NCI-H2227 (cell line): Measurements from ENCODE around the gene TNRC6A.
"Not testable (repeated sequence)": the region's sequence is repeated elsewhere in the genome, so short reads cannot be mapped to it uniquely, and the experiment has no call there.

ENCODE experiments used
- DNase-seq: peaks from one replicate; lab custom pipeline; 2025; ENCODE audit not compliant: unreplicated experiment; lab: John Stamatoyannopoulos, UW

The TNRC6A gene

DNA sequence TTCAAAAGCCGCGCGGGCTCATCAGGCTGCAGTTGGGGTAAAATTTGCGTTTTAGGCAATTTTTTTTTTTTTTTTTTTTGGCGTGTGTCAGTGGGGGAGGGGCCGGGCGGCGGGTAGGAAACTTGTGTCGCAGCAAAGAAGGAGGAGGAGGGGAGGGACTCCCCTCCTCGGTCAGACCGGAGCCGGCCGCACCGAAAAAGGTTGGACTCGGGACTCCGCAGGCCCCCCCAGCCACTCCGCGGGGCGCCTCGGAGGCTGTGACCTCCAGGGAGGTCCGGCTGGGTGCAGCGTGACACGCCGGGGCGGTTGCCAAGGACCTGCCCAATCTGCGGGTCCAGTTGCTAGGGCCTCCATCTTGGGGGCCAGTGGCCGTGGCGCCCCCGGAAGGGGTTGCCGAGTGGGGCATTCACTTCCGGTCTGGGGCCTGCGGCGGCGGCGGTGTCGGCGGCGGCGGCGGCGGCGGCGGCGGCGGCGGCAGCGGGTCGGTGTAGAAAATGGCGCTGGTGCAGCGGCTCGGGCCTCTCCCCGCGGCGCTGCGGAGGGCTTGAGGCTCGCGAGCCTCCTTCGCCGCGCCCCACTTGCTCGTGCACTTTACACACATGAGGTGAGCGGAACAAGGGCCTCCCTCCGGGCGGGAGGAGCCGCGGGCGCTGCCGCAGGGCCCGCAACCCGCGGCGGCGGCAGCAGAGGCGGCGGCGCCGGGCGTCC lies at the start of gene TNRC6A:
TSS of gene TNRC6A (plus strand) at position 409 of the 708 bp plus-strand sequence. CDS start at position 600, 191 bp downstream.
- peak; percentile 93 for DNase-seq

DNA sequence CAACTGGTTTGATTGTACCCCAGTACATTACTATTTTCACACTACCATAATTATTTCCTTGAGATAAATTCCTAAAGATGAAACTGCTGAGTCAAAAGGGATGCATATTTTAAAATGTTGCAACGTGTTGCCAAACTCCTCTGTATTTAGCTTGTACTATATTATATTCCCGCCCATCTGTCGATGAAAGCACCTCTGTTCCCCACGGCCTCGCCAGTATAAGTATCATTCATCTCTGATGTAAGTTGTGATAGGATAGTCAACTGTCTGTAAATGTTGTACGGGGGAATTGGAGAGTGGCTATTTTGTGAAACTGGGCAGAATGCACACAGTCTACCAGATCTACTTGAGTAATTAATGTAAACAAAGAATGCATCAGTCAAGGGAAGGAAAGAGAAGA lies 47.7 kb upstream of the TNRC6A start:
- DNase-seq: no peak

DNA sequence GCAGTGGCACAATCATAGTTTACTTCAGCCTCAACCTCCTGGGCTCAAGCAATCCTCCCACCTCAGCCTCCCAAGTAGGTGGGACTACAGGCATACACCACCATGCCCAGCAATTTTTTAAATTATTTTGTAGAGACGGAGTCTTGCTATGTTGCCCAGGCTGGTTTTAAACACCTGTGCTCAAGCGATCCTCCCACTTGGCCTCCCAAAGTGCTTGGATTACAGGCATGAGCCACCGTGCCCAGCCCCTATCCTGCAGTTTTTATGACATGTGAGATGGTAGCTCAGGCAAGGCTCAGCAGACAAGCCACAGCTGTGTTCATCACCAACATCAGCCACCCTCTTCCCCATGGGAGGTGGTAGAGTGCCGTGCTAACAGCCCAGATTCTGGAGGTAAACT lies 46.2 kb upstream of the TNRC6A start:
- DNase-seq: no peak

- DNase-seq: no peak
These were observed 45.5 kb upstream of the TNRC6A start for GRCh38 chr16:24683847-24684493.

DNA sequence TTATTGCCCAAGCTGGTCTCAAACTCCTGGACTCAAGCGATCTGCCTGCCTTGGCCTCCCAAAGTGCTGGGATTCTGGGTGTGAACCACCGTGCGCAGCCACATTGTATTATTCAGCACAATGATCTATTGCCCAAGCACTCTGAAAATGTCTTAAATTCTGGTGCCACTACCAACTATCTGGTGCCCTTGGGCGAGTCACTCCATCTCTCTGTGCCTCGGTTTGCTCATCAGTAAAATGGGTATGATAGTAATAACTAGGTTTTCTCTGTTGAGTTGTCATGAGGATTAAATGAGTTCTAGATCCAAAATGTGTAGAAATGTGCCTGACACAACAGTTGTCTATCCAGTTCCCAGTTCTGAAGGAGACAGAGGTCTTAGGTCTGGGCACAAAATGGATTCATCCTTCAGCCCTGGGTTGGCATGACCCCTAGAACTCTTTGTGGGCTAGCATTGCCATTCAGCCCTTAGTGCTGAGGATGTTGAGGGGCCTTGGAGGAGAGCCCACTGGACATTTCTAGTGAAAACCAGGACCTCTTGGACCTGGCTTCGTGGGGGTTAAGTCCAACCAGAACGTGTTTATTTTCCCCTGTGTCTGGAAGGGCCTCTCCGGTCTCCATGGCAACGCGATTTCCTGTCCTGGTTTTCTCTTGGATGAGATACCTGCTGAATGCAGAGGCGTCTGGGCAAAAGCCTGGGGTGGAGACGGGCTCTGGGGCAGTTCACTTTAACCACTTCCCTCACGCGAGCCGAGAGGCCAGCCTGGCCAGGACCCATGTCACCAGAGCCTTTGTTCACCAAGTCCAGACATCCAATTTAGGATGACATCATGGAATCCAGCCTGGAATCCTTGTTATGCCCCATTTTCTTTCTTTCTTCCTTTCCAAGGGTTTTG lies 43.7 kb upstream of the TNRC6A start:
- peak; percentile 90 for DNase-seq

DNA sequence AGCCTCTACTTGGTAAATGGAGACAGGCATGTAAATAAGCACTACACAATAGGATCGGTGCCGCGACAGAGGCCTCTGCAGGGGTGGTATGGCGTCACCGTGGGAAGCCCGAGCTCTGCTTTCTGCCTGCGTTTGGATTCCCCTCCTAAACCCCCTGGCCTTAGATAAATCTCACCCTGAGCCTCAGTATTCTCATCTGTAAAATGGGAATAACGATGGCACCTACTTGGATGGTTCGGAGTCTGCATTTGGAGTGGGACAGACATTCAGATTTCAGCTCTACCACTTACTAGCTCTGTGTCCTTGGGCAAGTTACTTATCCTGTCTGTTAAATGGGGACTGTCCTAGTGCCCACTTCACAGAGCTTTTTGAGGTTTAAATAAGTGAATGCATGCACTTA lies 42.8 kb upstream of the TNRC6A start:
- no peak for DNase-seq

DNA sequence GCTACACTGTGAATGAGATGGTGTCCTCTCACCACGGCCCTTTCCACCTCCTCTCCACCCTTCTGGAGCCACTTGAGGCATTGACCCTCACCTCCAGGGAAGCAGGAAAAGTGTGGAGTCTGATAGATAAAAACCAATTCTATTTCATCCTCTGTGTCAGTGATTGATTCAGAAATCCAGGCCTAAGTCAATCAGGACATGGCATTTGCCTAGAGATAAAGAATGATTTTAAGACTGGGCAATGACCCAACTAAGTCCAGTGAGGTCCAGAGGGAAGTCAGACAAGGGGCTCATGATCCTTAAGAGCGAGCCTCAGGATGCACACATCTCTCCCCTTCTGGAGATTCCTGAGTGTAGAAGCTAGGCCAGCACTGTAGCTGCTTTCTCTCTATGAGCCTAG lies 41.1 kb upstream of the TNRC6A start:
- DNase-seq: no peak

- peak; percentile 72 for DNase-seq
These were observed 40.3 kb upstream of the TNRC6A start for GRCh38 chr16:24689128-24689527.

DNA sequence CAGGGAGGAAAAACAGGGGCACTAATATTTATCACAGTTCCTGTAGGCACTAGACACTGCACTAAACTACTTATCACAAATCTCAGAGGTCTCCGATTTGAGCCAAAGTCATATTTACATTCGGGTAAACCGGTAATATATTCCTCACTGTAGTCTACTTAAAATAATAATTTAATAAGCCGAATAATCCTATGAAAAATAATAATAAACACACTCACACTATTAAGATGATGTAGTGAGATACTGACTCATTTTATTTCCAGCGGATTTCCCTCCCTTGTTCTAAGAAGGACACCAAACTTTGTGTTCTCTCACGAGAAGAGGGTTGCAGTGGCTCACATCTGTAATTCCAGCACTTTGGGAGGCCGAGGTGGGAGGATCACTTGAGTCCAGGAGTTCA lies 36.6 kb upstream of the TNRC6A start:
- no peak for DNase-seq

- DNase-seq: no peak
These were observed 34.5 kb upstream of the TNRC6A start for GRCh38 chr16:24694931-24695330.

DNA sequence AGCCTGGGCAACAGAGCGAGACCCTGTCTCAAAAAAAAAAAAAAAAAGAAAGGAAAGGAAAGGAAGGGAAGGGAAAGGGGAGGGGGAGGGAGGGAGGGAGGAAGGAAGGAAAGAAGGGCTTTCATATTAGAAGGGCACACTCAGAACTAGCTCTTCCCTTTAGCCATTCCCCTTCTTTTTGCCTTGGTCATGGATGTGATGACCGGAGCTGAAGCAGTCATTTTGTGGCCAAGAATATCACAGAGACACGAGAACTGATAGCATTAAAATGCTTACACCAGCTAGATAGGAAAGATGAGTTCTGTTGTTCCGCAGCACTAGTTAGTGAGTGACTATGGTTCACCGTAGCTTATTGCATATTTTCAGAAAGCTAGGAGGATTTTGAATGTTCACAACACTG lies 32.8 kb upstream of the TNRC6A start:
- DNase-seq: no peak

DNA sequence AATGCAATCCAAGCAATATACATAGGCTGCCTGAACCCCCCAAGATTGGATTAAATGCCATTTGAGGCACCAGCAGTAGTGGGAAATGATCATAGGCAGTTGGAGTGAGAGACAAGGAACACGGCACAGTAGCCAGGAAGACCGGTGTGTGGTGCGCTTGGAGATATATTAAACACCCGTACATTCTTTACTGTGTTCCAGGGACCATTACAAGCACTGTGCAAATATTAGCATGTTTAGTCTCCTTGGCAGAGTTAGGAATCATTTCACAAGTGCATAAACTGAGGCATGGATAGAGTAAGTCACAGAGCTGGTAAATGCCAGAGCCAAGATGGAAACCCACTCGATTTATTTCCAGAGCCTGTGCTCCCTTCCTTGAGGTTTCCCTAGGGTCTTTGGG lies 31.1 kb upstream of the TNRC6A start:
- DNase-seq: no peak

DNA sequence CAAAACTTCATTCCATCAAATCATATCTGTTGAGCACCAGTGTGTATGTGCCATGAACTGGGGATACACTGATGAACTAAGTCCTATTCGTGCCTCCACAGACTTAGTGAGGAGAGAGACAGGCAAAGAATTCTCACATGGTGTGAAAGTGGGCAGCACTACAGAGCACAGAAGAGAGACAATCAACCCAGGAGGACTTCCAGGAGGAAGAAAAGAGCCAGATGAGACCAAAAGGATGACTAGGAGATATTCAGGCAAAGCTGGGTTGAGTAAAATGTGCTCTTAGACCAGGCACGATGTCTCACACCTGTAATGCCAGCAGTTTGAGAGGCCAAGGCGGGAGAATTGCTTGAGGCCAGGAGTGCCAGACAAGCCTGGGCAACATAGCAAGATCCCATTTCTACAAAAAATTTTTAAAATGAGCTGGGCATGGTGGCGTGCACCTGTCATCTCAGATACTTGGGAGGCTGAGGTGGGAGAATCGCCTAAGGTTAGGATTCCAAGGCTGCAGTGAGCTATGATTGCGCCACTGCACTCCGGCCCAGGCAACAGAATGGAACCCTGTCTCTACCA lies 30.2 kb upstream of the TNRC6A start:
- DNase-seq: no peak

- DNase-seq: no peak
These were observed 28.7 kb upstream of the TNRC6A start for GRCh38 chr16:24700549-24701392.

GRCh38 chr16:24701521-24701951 lies 27.9 kb upstream of the TNRC6A start:
- no peak for DNase-seq

DNA sequence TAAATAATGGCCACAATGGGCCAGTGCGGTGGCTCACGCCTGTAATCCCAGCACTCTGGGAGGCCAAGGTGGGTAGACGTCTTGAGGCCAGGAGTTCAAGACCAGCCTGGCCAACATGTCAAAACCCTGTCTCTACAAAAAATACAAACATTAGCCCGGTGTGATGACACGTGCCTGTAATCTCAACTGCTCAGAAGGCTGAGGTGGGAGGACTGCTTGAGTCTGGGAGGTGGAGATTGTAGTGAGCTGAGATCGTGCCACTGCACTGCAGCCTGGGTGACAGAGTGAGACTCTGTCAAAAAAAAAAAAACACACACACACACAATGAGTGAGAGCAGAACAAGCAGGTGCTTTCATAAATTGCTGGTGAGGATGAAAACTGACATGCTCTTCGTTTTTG lies 21.7 kb upstream of the TNRC6A start:
- DNase-seq: not testable (repeated sequence)

- no peak for DNase-seq
These were observed 16.1 kb upstream of the TNRC6A start for GRCh38 chr16:24713379-24713778.

DNA sequence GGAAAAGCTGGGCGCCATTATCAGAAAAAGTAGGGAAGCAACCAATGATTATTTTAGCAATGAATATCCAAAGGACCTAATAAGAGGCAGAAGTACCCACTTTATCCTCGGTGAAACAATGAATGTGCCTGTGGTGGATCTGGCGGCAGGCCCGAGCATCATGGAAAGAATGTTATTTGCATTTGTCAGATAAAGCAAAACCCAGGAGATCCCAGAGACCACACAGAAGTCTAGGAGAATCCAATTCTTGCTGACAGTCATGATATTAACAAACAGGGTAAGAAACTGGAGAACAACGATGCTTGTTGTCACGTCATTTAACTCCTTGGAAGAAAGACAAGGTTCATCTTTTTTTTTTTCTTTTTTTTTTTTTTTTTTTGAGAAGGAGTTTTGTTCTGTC lies 12.0 kb upstream of the TNRC6A start:
- DNase-seq: no peak

- DNase-seq: no peak
These were observed 10.4 kb upstream of the TNRC6A start for GRCh38 chr16:24718967-24719521.

- no peak for DNase-seq
These were observed 7.6 kb upstream of the TNRC6A start for GRCh38 chr16:24721830-24722238.
